ENCODE measurements around the gene SNRPA1.

SNRPA1 gene

DNA sequence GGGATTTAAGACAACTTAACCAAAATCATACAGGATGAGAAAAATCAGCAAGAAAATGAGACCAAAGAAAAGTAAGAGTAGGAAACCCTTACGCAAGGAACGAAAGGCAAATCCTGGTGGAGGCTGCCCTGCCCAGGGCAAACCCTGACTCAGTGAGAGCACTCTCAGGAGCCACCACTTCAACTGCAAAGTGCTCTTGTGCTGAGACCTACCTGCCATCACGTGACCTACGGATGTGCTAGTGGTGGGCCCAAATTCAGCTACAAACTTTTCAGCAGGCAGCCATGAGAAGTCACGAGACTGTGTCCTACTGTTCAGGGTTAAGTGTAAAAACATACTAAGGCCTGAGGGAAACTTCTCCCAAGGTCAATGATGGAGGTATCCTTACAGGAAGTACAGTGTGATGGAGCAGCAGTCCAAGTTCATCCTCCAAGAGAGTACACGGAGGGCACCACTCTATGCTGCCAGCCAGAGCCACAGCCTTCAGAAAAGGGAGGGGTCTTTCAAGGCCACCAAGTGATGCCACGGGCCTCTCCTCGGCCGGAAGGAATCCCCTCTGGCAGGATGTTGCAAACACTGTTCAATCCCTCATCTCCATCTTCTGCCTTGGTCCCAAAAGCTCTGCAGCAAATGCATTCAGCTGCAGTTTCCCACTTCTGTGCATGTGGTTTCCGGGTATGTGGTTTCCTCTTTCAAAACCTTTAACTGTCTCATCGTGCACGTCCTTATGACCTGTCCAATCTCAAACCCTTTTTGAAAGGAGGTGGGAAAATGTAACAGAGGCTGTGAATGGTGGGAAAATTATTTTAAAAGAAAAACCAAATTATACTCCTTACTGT lies 52.7 kb downstream of the SNRPA1 start:
- DNase-seq (ENCODE audit: low read depth) = peak; percentile 36

GRCh38 chr15:101240358-101240757 lies 54.7 kb downstream of the SNRPA1 start:
- DNase-seq (ENCODE audit: low read depth) = peak; percentile 26

- DNase-seq (ENCODE audit: low read depth) = no peak
Observed at GRCh38 chr15:101239724-101240136, 55.3 kb downstream of the SNRPA1 start.

DNA sequence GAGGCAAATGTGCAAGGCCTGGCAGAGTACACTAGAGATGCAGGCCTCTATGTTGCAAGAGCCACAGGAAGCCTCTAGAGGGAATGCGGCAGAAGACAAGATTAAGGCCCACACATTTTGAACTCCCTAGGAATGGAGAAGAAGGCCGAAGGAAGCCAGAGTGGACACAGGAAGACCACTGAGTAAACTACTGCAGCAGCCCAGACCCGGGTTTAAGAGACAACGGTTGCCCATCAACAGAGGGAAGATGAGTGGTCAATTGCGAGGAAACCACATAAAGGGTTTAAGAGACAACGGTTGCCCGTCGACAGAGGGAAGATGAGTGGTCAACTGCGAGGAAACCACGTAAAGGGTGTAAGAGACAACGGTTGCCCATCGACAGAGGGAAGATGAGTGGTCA lies 57.8 kb downstream of the SNRPA1 start:
- no peak for DNase-seq (ENCODE audit: low read depth)

- DNase-seq (ENCODE audit: low read depth) = no peak
Observed at GRCh38 chr15:101233651-101234280, 61.3 kb downstream of the SNRPA1 start.

- no peak for DNase-seq (ENCODE audit: low read depth)
Observed at GRCh38 chr15:101232677-101233076, 62.4 kb downstream of the SNRPA1 start.
